Hepatocyte (in vitro differentiated cells): ENCODE data around the gene NPIPB2.

Source experiments
- CTCF ChIP-seq: fragments of 200-600 bp; sonication (generic); IDR thresholded peaks from 2 replicates; pipeline ENCODE4 v1.5.1; 2016; ENCODE audit warnings: antibody characterized with exemption, mild to moderate bottlenecking; ENCODE audit not compliant: poor library complexity
- EZH2 ChIP-seq: fragments of 200-600 bp; sonication (generic); IDR thresholded peaks from 2 replicates; pipeline ENCODE4 v1.6.1; 2016; ENCODE audit warnings: antibody characterized with exemption, mild to moderate bottlenecking, borderline replicate concordance
- EZH2phosphoT487 ChIP-seq: fragments of 200-600 bp; sonication (generic); IDR thresholded peaks from one replicate; pipeline ENCODE4 v1.6.1; 2018; ENCODE audit warnings: antibody characterized with exemption, mild to moderate bottlenecking, low read depth, moderate library complexity; ENCODE audit not compliant: unreplicated experiment, severe bottlenecking

- TF ChIP-seq CTCF (no peak), EZH2 (no peak), EZH2phosphoT487 (no peak)
Measured at GRCh38 chr16:11988258-11988978, 46.6 kb upstream of the NPIPB2 start.
